ENCODE data around the gene IL12B. TPM values are rescaled to one million over a fixed set of nuclear protein-coding genes. Genes with fewer than 3 reads are reported as not detected.

Gene IL12B
- total RNA-seq, 2 experiments from 2014 or later, result not detected

Other genes with a start within 250 kb of the IL12B start
- under 1 TPM; 0.21 to 0.64 TPM for gene EBF1, start 230.6 kb downstream of the IL12B start, total RNA-seq
- gene RNF145, start 120.9 kb downstream of the IL12B start, total RNA-seq, result 100 to 1,000 TPM; 133 to 145 TPM
- gene UBLCP1, start 67.2 kb downstream of the IL12B start, total RNA-seq, result 10 to 100 TPM; 29.2 to 32.2 TPM